HepG2 (cell line): ENCODE results near the gene ABCB9. TPM values are rescaled to one million over a fixed set of nuclear protein-coding genes. Genes with fewer than 3 reads are reported as not detected.

Source experiments
- ARNT2 ChIP-seq: sonication (generic); formaldehyde crosslinking; IDR thresholded peaks from 2 replicates; pipeline ENCODE4 v1.8.0; 2022; ENCODE audit warnings: mild to moderate bottlenecking, low read depth, missing genetic modification reagents, moderate library complexity
- CBFB ChIP-seq: sonication (generic); formaldehyde crosslinking; IDR thresholded peaks from 2 replicates; pipeline ENCODE4 v1.4.0; 2020; ENCODE audit warnings: missing genetic modification reagents
- FOXC1 ChIP-seq: sonication (generic); formaldehyde crosslinking; IDR thresholded peaks from 2 replicates; pipeline ENCODE4 v1.8.0; 2022; ENCODE audit warnings: mild to moderate bottlenecking, missing genetic modification reagents, borderline replicate concordance
- GABPA ChIP-seq, 2 experiments: IDR thresholded peaks; 2 replicates each; pipeline ENCODE4 v1.6.1; 2011 to 2016; ENCODE audit warnings: low read depth in 2 of 2, low read length in 1 of 2, missing biosample characterization in 1 of 2, missing genetic modification characterization in 1 of 2
- GATAD1 ChIP-seq: IDR thresholded peaks from 2 replicates; pipeline ENCODE4 v1.6.1; 2016; ENCODE audit warnings: missing genetic modification reagents, missing compliant biosample characterization
- GFI1 ChIP-seq: sonication (generic); formaldehyde crosslinking; IDR thresholded peaks from 2 replicates; pipeline ENCODE4 v1.5.0; 2020; ENCODE audit warnings: missing genetic modification reagents, mild to moderate bottlenecking, borderline replicate concordance
- HCFC1 ChIP-seq: fragments of 150-350 bp; IDR thresholded peaks from 2 replicates; pipeline ENCODE4 v1.6.1; 2014; ENCODE audit warnings: low read depth, low read length
- HNRNPUL1 ChIP-seq: fragments of 200-400 bp; formaldehyde crosslinking; IDR thresholded peaks from 2 replicates; pipeline ENCODE4 v1.6.1; 2017; ENCODE audit warnings: low read depth, mild to moderate bottlenecking, low read length, moderate library complexity
- IRF1 ChIP-seq: sonication (generic); formaldehyde crosslinking; IDR thresholded peaks from 2 replicates; pipeline ENCODE4 v1.4.0; 2020; ENCODE audit warnings: low read depth, mild to moderate bottlenecking, missing genetic modification reagents
- KAT8 ChIP-seq: IDR thresholded peaks from 2 replicates; pipeline ENCODE4 v1.6.1; 2016; ENCODE audit warnings: missing genetic modification reagents, missing compliant biosample characterization
- KLF16 ChIP-seq, 2 experiments: sonication (generic) in 1 of 2; formaldehyde crosslinking in 1 of 2; IDR thresholded peaks; 2 replicates each; pipeline versions ENCODE4 v1.6.1 to v1.8.0; 2016 to 2023; ENCODE audit warnings: missing genetic modification reagents in 2 of 2, missing compliant biosample characterization in 1 of 2
- MED1 ChIP-seq: sonication (generic); formaldehyde crosslinking; IDR thresholded peaks from 2 replicates; pipeline ENCODE4 v1.4.0; 2020; ENCODE audit warnings: missing genetic modification reagents
- MIXL1 ChIP-seq: IDR thresholded peaks from 2 replicates; pipeline ENCODE4 v1.6.1; 2016
- NCOA1 ChIP-seq: sonication (generic); formaldehyde crosslinking; IDR thresholded peaks from 2 replicates; pipeline ENCODE4 v1.9.0; 2021; ENCODE audit warnings: missing genetic modification reagents
- NFE2L2 ChIP-seq: fragments of 150-350 bp; IDR thresholded peaks from 2 replicates; pipeline ENCODE4 v1.6.1; 2014; ENCODE audit warnings: low read length
- SAFB2 ChIP-seq: sonication (generic); formaldehyde crosslinking; IDR thresholded peaks from 2 replicates; pipeline ENCODE4 v1.5.1; 2020; ENCODE audit warnings: missing genetic modification reagents, low read depth, mild to moderate bottlenecking, borderline replicate concordance
- SIN3A ChIP-seq: IDR thresholded peaks from 2 replicates; pipeline ENCODE4 v1.6.1; 2011; ENCODE audit warnings: low read depth, mild to moderate bottlenecking, control low read depth, low read length, borderline replicate concordance
- SOX13 ChIP-seq, 3 experiments: fragments of 450-650 bp in 1 of 3; sonication (generic) in 1 of 3; formaldehyde crosslinking in 1 of 3; IDR thresholded peaks in 2 of 3; conservative IDR thresholded peaks in 1 of 3; 2 replicates each; pipeline versions ENCODE4 v1.5.0 to v1.6.1; 2016 to 2020; ENCODE audit warnings: antibody characterized with exemption in 1 of 3, mild to moderate bottlenecking in 1 of 3, missing compliant biosample characterization in 1 of 3, missing genetic modification reagents in 1 of 3, moderate library complexity in 1 of 3
- TCF12 ChIP-seq, 2 experiments: fragments of 450-650 bp in 1 of 2; sonication (generic) in 1 of 2; formaldehyde crosslinking in 1 of 2; IDR thresholded peaks; 2 replicates each; pipeline versions ENCODE4 v1.6.1 to v1.8.0; 2017 to 2022; ENCODE audit warnings: antibody characterized with exemption in 1 of 2, mild to moderate bottlenecking in 1 of 2, missing genetic modification reagents in 1 of 2, moderate library complexity in 1 of 2
- THAP11 ChIP-seq: IDR thresholded peaks from 2 replicates; pipeline ENCODE4 v1.6.1; 2016; ENCODE audit warnings: missing biosample characterization, missing genetic modification reagents
- ZBTB43 ChIP-seq: sonication (generic); formaldehyde crosslinking; conservative IDR thresholded peaks from 2 replicates; pipeline ENCODE4 v1.4.0; 2020; ENCODE audit warnings: missing genetic modification reagents
- ZMYM2 ChIP-seq: sonication (generic); formaldehyde crosslinking; IDR thresholded peaks from 2 replicates; pipeline ENCODE4 v1.8.0; 2022; ENCODE audit warnings: mild to moderate bottlenecking, missing genetic modification reagents
- ZNF232 ChIP-seq: sonication (generic); formaldehyde crosslinking; IDR thresholded peaks from 2 replicates; pipeline ENCODE4 v1.4.0; 2020; ENCODE audit warnings: missing genetic modification reagents, borderline replicate concordance
- ZNF275 ChIP-seq: sonication (generic); formaldehyde crosslinking; IDR thresholded peaks from 2 replicates; pipeline ENCODE4 v1.8.0; 2022; ENCODE audit warnings: missing genetic modification reagents, mild to moderate bottlenecking, inconsistent platforms, borderline replicate concordance
- ZNF572 ChIP-seq: sonication (generic); formaldehyde crosslinking; IDR thresholded peaks from 2 replicates; pipeline ENCODE4 v1.5.1; 2020; ENCODE audit warnings: mild to moderate bottlenecking, missing genetic modification reagents
- ZNF776 ChIP-seq: sonication (generic); formaldehyde crosslinking; IDR thresholded peaks from 2 replicates; pipeline ENCODE4 v1.4.0; 2020; ENCODE audit warnings: mild to moderate bottlenecking, missing genetic modification reagents
- ZNF891 ChIP-seq: sonication (generic); formaldehyde crosslinking; IDR thresholded peaks from 2 replicates; pipeline ENCODE4 v1.5.0; 2020; ENCODE audit warnings: mild to moderate bottlenecking, missing genetic modification reagents
- ZZZ3 ChIP-seq: sonication (generic); formaldehyde crosslinking; IDR thresholded peaks from 2 replicates; pipeline ENCODE4 v1.4.0; 2020; ENCODE audit warnings: missing genetic modification reagents, mild to moderate bottlenecking, borderline replicate concordance
- polyA plus RNA-seq, 8 experiments: library from polyadenylated mRNA; depleted of rRNA in 3 of 8; stranded (reverse) in 7 of 8; unstranded in 1 of 8; fragments of >200 nt; fragmentation: Illumina TruSeq in 4 of 8; extraction: Trizol in 4 of 8; gene quantifications; 2 replicates each; pipeline versions ENCODE4 v1.2.1 to v1.2.3, GENCODE V29; 2011 to 2016; ENCODE audit warnings: low read depth in 4 of 8, missing spikeins in 1 of 8, mixed read lengths in 1 of 8; ENCODE audit not compliant: insufficient read depth in 1 of 8
- total RNA-seq, 5 experiments: library from RNA; depleted of rRNA; stranded (reverse); fragments of >200 nt; fragmentation: Illumina TruSeq; extraction: Trizol; gene quantifications; 2 replicates each; pipeline ENCODE4 v1.2.3, GENCODE V29; 2016; ENCODE audit warnings: low read depth in 1 of 5

Gene ABCB9
- total and polyA plus RNA-seq, 2 of the 13 experiments (the other 11 are each of a cell fraction or from before 2014, with no cell fraction given): 5.1 to 6.0 TPM

GRCh38 chr12:122974274-122974891, 8.1 kb upstream of the ABCB9 start (continued):
- TF ChIP-seq IRF1 (CRISPR knock-in tag) (no peak), GABPA (IDR thresholded peaks at IDR 0.05; ENCODE audit: low read depth, low read length) (no peak), GABPA (CRISPR knock-in tag; IDR thresholded peaks at IDR 0.05; ENCODE audit: low read depth) (peak; percentile 97), MED1 (peak; percentile 63), HNRNPUL1 (no peak), HCFC1 (peak; percentile 67), ZNF232 (CRISPR knock-in tag) (peak; percentile 71; the same call in 1 of the 2 replicates), KAT8 (CRISPR knock-in tag) (peak; percentile 94), ZNF776 (no peak), ZZZ3 (CRISPR knock-in tag) (no peak), NCOA1 (CRISPR knock-in tag) (0 out of 2 replicates have a peak, but pooled peaks have one; percentile 51), SIN3A (peak; percentile 77; the same call in 1 of the 2 replicates), ZMYM2 (no peak), FOXC1 (CRISPR knock-in tag) (no peak; the same call in 1 of the 2 replicates), ZNF891 (CRISPR knock-in tag) (no peak), NFE2L2 (no peak), TCF12 (IDR thresholded peaks at IDR 0.05) (no peak), TCF12 (CRISPR knock-in tag; IDR thresholded peaks at IDR 0.05) (no peak), THAP11 (CRISPR knock-in tag) (peak; percentile 94), GATAD1 (CRISPR knock-in tag) (peak; percentile 93), GFI1 (no peak), CBFB (CRISPR knock-in tag) (peak; percentile 78; the same call in 1 of the 2 replicates), ZNF275 (CRISPR knock-in tag) (peak; percentile 48; the same call in 1 of the 2 replicates), SAFB2 (CRISPR knock-in tag) (peak; percentile 27; the same call in 1 of the 2 replicates), MIXL1 (CRISPR knock-in tag) (peak; percentile 74), ZBTB43 (CRISPR knock-in tag) (no peak), ZNF572 (CRISPR knock-in tag) (peak; percentile 10; the same call in 1 of the 2 replicates), ARNT2 (0 out of 2 replicates have a peak, but pooled peaks have one; percentile 6), KLF16 (CRISPR knock-in tag; IDR thresholded peaks at IDR 0.05) (peak in 1 of 2 experiments; percentile 81; a peak in 2 of 4 replicates), SOX13 (IDR thresholded peaks at IDR 0.05) (no peak), SOX13 (CRISPR knock-in tag; conservative IDR thresholded peaks at IDR 0.05 in 1 of 2, IDR thresholded peaks at IDR 0.05 in 1 of 2) (peak in 1 of 2 experiments; percentile 42; a peak in 1 of 4 replicates)
